Spleen (tissue), 11 donors: Measurements from ENCODE around the gene TAF4. TPM values are rescaled to one million over a fixed set of nuclear protein-coding genes. Genes with fewer than 3 reads are reported as not detected.

Experiments
- microRNA-seq, 3 donors: library from miRNA; unstranded; fragments of <30 nt; microRNA quantifications; one replicate each; pipeline versions ENCODE4 to v1.1.0, GENCODE V29; 2019 to 2020
- polyA plus RNA-seq, 3 donors: library from polyadenylated mRNA; stranded (reverse); fragments of 200-250 nt; gene quantifications; one replicate each; pipeline ENCODE4 v1.2.1, GENCODE V29; 2013
- small RNA-seq, 4 donors: library from RNA; depleted of rRNA; stranded (forward); fragments of <200 nt; gene quantifications; one replicate each; pipeline ENCODE3, GENCODE V24; 2016
- total RNA-seq, 7 donors: library from RNA; depleted of rRNA in 3 of 7; stranded (reverse); fragments of >200 nt in 3 of 7; fragmentation: NEBNext Ultra II Directional in 4 of 7; extraction: Animal tissue kit (Norgen Biotek cat#: 25700) in 4 of 7; gene quantifications; one replicate each; pipeline versions ENCODE4 v1.1.0 to v1.2.1, GENCODE V29; 2016 to 2021
- donor health status: healthy with polysubstance abuse.
- donor health status: DM: no; HTN: no; CAD: no; lungs with moderate emphysema.
- donor health status: DM: no; HTN: no; CAD: no.
- donor health status: Bipolar disorder and iron deficiency.
- donor health status: healthy.
- donor health status: DM: no; HTN: no; CAD: no.
- donor health status: DM: yes; HTN: yes; CAD: no.

TAF4 gene
- total and polyA plus RNA-seq, 10 donors = 4.3 to 28.3 (median 16.5) TPM

Small RNA genes lying within 50 kb of the gene (microRNA-seq; reads per million reads assigned to microRNA genes)
- gene MIR1257 = 0 to 0.57 (median 0) reads per million in 3 donors
- gene MIR3195 = 0 reads per million in 3 donors

Small RNA genes lying within 50 kb of the gene (small RNA-seq; reads per million reads assigned to genes)
- 0 reads per million in 4 donors for gene MIR3195

Other genes starting within 250 kb of the TAF4 start
- 10 to 100 TPM; 17.6 to 37.6 (median 31.9) TPM for gene LSM14B, start 56.6 kb upstream of the TAF4 start, total RNA-seq
- 10 to 100 TPM; 14.0 to 20.1 (median 15.0) TPM for gene LSM14B, start 56.6 kb upstream of the TAF4 start, polyA plus RNA-seq
- 100 to 1,000 TPM; 157 to 247 (median 180) TPM for gene PSMA7, start 77.5 kb upstream of the TAF4 start, total RNA-seq
- 100 to 1,000 TPM; 178 to 281 (median 235) TPM for gene PSMA7, start 77.5 kb upstream of the TAF4 start, polyA plus RNA-seq
- 10 to 100 TPM; 13.0 to 18.6 (median 14.3) TPM for gene SS18L1, start 77.9 kb upstream of the TAF4 start, total RNA-seq
- gene SS18L1, start 77.9 kb upstream of the TAF4 start, polyA plus RNA-seq = 10 to 100 TPM in 1 of 3 donors, 1 to 10 TPM in 2; 6.7 to 11.0 (median 8.4) TPM
- gene MTG2, start 117.1 kb upstream of the TAF4 start, total RNA-seq = 10 to 100 TPM; 22.6 to 39.8 (median 37.5) TPM
- 10 to 100 TPM; 26.9 to 41.3 (median 37.7) TPM for gene MTG2, start 117.1 kb upstream of the TAF4 start, polyA plus RNA-seq
- not detected for gene HRH3, start 154.4 kb upstream of the TAF4 start, total RNA-seq
- gene HRH3, start 154.4 kb upstream of the TAF4 start, polyA plus RNA-seq = not detected
- 10 to 100 TPM; 40.6 to 81.7 (median 64.8) TPM for gene OSBPL2, start 172.6 kb upstream of the TAF4 start, total RNA-seq
- 10 to 100 TPM in 2 of 3 donors, 1 to 10 TPM in 1; 9.2 to 19.6 (median 14.0) TPM for gene OSBPL2, start 172.6 kb upstream of the TAF4 start, polyA plus RNA-seq
- gene ADRM1, start 237.1 kb upstream of the TAF4 start, total RNA-seq = 100 to 1,000 TPM in 2 of 7 donors, 10 to 100 TPM in 5; 67.1 to 112 (median 82.3) TPM
- 10 to 100 TPM; 60.5 to 95.6 (median 74.7) TPM for gene ADRM1, start 237.1 kb upstream of the TAF4 start, polyA plus RNA-seq